GM10266 (cell line): ENCODE results near the gene TAC3.

ENCODE experiments used
- DNase-seq: peaks from one replicate; pipeline ENCODE4 v3.0.0; 2012; ENCODE audit errors: extremely low spot score
- TF ChIP-seq, protein P1 (sequence below): IDR thresholded peaks from 2 replicates; pipeline ENCODE4 v1.5.1; 2012; ENCODE audit warnings: mild to moderate bottlenecking, low read depth; ENCODE audit not compliant: control insufficient read depth, insufficient read depth; ENCODE audit errors: missing control alignments

The TAC3 gene

DNA sequence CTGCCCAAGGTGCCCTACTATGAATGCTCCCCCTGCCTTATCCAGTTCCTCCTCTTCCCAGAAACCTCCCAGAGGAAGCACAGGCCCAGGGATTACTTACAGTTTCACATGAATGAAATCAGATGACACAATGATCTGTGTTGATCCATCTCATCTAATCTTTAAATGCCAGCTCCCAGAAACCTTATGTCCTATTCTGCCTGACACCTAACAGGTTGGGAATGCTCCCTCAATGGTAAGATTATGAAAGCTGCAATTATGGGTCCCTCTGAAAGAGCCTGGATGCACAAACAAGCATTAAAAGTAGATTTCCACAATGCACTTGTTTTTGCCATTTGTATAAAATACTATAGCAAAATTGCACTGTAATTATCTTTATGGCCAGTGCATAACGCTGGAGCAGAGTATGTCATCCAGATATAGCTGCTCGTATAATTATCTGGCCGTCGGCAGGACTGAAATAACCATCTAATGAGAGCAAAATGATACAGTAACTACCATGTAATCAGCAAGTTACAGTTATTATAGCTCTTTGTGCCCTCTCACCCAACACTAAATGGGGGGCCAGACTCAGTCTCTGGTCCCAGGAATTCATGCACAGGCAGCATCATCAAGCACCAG lies 5.6 kb downstream of the TAC3 start:
- TF ChIP-seq, protein P1, sequence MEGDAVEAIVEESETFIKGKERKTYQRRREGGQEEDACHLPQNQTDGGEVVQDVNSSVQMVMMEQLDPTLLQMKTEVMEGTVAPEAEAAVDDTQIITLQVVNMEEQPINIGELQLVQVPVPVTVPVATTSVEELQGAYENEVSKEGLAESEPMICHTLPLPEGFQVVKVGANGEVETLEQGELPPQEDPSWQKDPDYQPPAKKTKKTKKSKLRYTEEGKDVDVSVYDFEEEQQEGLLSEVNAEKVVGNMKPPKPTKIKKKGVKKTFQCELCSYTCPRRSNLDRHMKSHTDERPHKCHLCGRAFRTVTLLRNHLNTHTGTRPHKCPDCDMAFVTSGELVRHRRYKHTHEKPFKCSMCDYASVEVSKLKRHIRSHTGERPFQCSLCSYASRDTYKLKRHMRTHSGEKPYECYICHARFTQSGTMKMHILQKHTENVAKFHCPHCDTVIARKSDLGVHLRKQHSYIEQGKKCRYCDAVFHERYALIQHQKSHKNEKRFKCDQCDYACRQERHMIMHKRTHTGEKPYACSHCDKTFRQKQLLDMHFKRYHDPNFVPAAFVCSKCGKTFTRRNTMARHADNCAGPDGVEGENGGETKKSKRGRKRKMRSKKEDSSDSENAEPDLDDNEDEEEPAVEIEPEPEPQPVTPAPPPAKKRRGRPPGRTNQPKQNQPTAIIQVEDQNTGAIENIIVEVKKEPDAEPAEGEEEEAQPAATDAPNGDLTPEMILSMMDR: no peak

DNA sequence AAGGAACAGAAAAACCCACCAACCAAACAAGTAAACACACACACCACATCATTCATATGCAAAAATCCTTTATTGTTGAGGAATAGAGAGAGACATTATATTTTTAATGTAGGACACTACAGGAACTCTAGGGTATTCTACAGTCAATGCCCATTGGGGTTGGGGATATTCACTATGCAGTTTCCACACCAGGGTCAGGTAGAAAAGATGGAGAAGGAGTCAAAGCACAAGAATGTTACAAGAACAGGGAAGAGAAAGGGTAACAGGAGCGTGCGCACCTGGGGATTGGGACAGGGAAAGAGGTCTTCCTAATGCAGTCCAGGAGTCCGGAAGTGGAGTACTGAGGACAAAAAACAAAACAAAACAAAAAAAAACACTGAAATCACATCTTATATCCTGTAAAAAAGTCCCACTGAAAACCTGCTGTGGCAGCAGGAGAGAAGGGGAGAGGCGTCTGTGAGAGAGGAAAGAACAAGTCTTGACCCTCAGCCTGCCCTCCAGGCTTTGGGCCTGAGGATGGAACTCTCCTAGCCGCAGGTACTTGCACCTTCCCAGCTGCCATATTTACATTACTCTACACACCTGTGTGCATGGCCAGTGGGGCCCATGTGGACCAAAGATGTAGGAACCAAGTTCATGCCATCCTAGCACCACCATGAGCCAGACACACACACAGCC lies 6.2 kb downstream of the TAC3 start:
- DNase-seq: no peak
- TF ChIP-seq, protein P1: no peak

More for the DNA sequence above, 5.6 kb downstream of the TAC3 start:
- DNase-seq: no peak

DNA sequence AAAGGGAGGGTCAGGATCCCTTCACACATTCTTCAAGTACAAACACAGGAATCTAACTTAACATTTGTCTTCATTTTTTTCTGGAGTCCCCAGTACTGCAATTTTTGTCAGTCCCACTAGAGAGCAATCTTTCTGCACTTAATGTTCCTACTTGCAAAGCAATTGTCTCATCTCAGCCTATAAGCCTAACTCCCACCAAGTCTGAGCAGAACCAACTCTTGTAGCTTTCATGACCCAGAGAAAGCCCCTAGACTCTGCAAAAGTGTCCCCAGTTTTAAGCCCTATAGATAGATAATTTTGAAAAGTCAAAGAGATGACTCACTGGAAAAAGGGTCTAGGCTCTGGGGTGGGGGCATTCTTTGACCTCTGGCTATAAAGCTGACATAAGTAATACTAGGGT lies 8.2 kb downstream of the TAC3 start:
- DNase-seq: peak; percentile 73
- TF ChIP-seq, protein P1: peak; percentile 70

DNA sequence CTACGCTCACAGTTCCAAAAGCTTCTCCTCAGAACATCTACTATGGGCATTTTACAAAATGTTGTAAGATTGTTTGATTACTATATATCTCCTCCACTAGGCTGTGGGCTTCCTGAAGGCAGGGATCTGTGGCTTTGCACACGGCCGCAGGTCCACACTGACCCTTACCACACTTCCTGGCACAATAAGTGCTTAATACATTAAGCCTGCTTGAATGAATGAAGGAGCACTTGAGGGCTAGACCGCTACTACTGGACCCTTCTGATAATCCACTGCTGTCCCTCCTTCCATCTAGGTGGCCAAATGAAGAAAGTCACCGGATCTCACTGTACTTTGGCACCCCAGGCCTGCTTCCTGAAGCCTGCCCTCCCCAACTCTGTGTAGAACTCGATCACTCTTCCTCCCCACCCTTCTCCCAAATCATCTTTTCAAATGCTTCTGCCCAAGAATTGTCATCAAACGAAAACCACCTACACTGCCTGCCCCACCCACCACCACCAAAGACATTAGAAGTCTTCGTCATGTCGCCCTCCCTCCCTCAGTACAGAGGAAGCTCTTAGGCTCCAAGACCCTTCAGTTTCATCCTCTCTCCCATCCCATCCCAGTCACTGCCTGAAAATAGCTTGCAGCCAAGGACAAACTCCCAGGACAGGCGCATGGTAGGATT lies 9.4 kb downstream of the TAC3 start:
- TF ChIP-seq, protein P1: no peak
- no peak for DNase-seq

DNA sequence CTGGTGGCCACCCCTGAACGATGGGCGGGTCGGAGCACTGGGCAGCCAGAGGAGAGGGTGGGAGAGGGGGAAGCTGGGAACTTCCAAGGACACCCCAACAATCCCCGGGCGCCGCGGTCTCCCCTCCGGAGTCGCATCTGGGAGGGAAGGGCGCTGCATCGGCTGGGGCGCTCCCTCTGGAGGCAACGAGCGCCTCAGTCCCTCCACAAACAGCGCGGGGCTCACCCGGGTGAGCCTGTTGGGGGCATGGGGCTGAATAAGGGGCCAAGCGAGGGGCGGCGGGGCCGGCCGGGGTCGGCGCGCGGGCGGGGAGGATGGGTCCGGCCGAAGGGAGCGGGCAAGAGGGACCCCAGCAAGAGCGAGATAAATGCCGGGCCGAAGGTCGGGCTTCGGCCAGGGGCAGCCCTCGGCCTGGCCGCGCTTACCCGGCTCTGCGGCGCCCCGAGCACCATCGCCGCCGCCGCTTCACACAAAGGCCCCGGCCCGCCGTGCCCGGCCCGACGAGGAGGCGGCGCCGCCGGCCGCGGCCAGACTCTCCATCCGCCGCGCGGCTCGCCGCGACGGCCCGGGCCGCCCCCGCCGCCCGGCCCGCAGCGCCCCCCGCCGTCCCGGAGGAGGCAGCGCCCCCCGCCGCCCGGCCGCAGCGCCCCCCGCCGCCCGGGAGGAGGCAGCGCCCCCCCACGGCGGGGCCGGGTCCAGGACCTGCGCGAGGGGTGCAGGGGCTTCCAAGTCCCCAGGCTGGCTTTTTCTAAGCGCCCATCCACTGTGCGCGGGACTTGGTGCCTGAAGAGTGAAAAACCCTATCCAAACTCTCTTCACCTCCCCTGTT lies 10.1 kb downstream of the TAC3 start, which contains the start of gene ZBTB39:
TSS of gene ZBTB39 (minus strand) at position 567 of the 829 bp plus-strand sequence. CDS start 1,629 bp downstream, outside the sequence.
- DNase-seq: peak; percentile 95
- TF ChIP-seq, protein P1: peak; percentile 72

DNA sequence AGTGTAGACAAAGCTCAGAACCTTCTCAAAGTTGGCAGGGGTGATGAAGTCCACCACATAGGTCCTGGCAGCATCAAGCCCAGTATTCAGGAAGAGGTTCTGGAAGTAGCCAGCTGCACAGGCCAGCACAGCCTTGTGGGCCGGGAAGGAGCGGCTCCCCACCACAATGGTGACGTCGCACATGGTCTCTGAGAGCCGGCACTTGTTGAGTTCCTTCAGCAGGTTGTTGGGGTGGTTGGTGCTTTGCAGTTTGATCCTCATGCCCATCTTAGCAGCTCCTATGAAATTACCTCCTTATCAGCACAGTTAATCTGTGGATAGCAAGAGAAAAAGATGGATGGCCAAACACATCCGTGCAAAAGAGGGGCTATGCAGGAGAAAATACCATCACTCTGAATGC lies 11.7 kb downstream of the TAC3 start:
- TF ChIP-seq, protein P1: no peak

More for the DNA sequence above, 11.7 kb downstream of the TAC3 start:
- DNase-seq: no peak
